GM23338 (cell line): ENCODE results near the gene ITGB1BP1. TPM values are rescaled to one million over a fixed set of nuclear protein-coding genes. Genes with fewer than 3 reads are reported as not detected.

Experiments
- ATAC-seq: fragments of 200-7000 bp; cut with Tn5 transposase; 3 replicates; pipeline ENCODE4 v1.9.1; 2020
- DNase-seq: peaks from one replicate; pipeline ENCODE4 v3.0.0-alpha.2; 2015; ENCODE audit warnings: low spot score
- H2AFZ ChIP-seq: fragments of 200-600 bp; sonication (generic); 2 replicates; pipeline ENCODE4 v1.8.0; 2016; ENCODE audit warnings: antibody characterized with exemption, mild to moderate bottlenecking, moderate library complexity
- H3F3A ChIP-seq: fragments of 200-600 bp; sonication (generic); replicated peaks from 2 replicates; pipeline ENCODE4 v1.8.0; 2017; ENCODE audit warnings: antibody characterized with exemption, mixed run types, low read depth
- H3K27ac ChIP-seq: fragments of 200-600 bp; sonication (generic); 2 replicates; pipeline ENCODE4 v1.6.1; 2016; ENCODE audit warnings: low read depth
- H3K27me3 ChIP-seq: fragments of 200-600 bp; sonication (generic); 2 replicates; pipeline ENCODE4 v1.8.0; 2016; ENCODE audit warnings: mild to moderate bottlenecking, mixed run types, moderate library complexity; ENCODE audit not compliant: insufficient read depth
- H3K36me3 ChIP-seq: fragments of 200-600 bp; sonication (generic); 2 replicates; pipeline ENCODE4 v1.8.0; 2016; ENCODE audit warnings: mild to moderate bottlenecking; ENCODE audit not compliant: insufficient read depth
- H3K4me1 ChIP-seq: fragments of 200-600 bp; sonication (generic); 2 replicates; pipeline ENCODE4 v1.8.0; 2016; ENCODE audit warnings: mild to moderate bottlenecking, moderate library complexity; ENCODE audit not compliant: insufficient read depth
- H3K4me2 ChIP-seq: fragments of 200-600 bp; sonication (generic); 2 replicates; pipeline ENCODE4 v1.7.1; 2017; ENCODE audit warnings: mixed run types
- H3K4me3 ChIP-seq: fragments of 200-600 bp; sonication (generic); 2 replicates; pipeline ENCODE4 v1.6.1; 2016; ENCODE audit warnings: mixed run types
- H3K79me2 ChIP-seq: fragments of 200-600 bp; sonication (generic); replicated peaks from 2 replicates; pipeline ENCODE4 v1.8.0; 2017; ENCODE audit warnings: mild to moderate bottlenecking; ENCODE audit not compliant: insufficient read depth
- H3K9me2 ChIP-seq: fragments of 200-600 bp; sonication (generic); 2 replicates; pipeline ENCODE4 v1.8.0; 2017; ENCODE audit not compliant: insufficient read depth
- H4K20me1 ChIP-seq: fragments of 200-600 bp; sonication (generic); replicated peaks from 2 replicates; pipeline ENCODE4 v1.8.0; 2017; ENCODE audit warnings: mild to moderate bottlenecking; ENCODE audit not compliant: insufficient read depth
- H3K27ac Mint-ChIP-seq: 2 replicates; pipeline ENCODE4 v1.8.0; 2020; ENCODE audit warnings: inconsistent platforms, mild to moderate bottlenecking, moderate library complexity, mixed read lengths
- H3K27me3 Mint-ChIP-seq: 3 replicates; pipeline ENCODE4 v1.8.0; 2022; ENCODE audit warnings: low read depth, mild to moderate bottlenecking, moderate library complexity, mixed read lengths, inconsistent platforms; ENCODE audit not compliant: insufficient read depth, poor library complexity
- H3K36me3 Mint-ChIP-seq: 3 replicates; pipeline ENCODE4 v1.8.0; 2021; ENCODE audit warnings: low read depth, mild to moderate bottlenecking, inconsistent platforms, moderate library complexity, mixed read lengths
- H3K4me1 Mint-ChIP-seq: 3 replicates; pipeline ENCODE4 v1.8.0; 2020; ENCODE audit warnings: mild to moderate bottlenecking, inconsistent platforms, mixed read lengths
- H3K4me3 Mint-ChIP-seq: 3 replicates; pipeline ENCODE4 v1.8.0; 2021; ENCODE audit warnings: moderate library complexity, mild to moderate bottlenecking, inconsistent platforms, mixed read lengths
- H3K9me3 Mint-ChIP-seq: 3 replicates; pipeline ENCODE4 v1.8.0; 2020; ENCODE audit warnings: moderate library complexity, mild to moderate bottlenecking, inconsistent platforms, mixed read lengths
- CREB1 ChIP-seq: fragments of 250-450 bp; sonication (Bioruptor Pico); IDR thresholded peaks from 2 replicates; pipeline ENCODE4 v1.5.0; 2020; ENCODE audit warnings: low read depth, mild to moderate bottlenecking, moderate library complexity
- CTCF ChIP-seq, 2 experiments: fragments of 200-600 bp in 1 of 2; sonication (generic) in 1 of 2; conservative IDR thresholded peaks; 2 replicates each; pipeline versions ENCODE4 v1.5.1 to v1.6.1; 2016 to 2017; ENCODE audit warnings: antibody characterized with exemption in 2 of 2, low read depth in 2 of 2, mild to moderate bottlenecking in 2 of 2, moderate library complexity in 1 of 2
- ETS1 ChIP-seq: IDR thresholded peaks from 2 replicates; pipeline ENCODE4 v1.6.1; 2016; ENCODE audit warnings: antibody characterized with exemption
- EZH2 ChIP-seq: fragments of 200-600 bp; sonication (generic); IDR thresholded peaks from one replicate; pipeline ENCODE4 v1.8.0; 2017; ENCODE audit warnings: antibody characterized with exemption, mild to moderate bottlenecking, low read depth; ENCODE audit not compliant: unreplicated experiment
- EZH2phosphoT487 ChIP-seq: fragments of 200-600 bp; sonication (generic); IDR thresholded peaks from one replicate; pipeline ENCODE4 v1.8.1; 2018; ENCODE audit warnings: antibody characterized with exemption; ENCODE audit not compliant: unreplicated experiment
- JUNB ChIP-seq: IDR thresholded peaks from one replicate; pipeline ENCODE4 v1.6.1; 2016; ENCODE audit warnings: antibody characterized with exemption; ENCODE audit not compliant: unreplicated experiment
- NANOG ChIP-seq: IDR thresholded peaks from 2 replicates; pipeline ENCODE4 v1.6.1; 2016; ENCODE audit warnings: antibody characterized with exemption, borderline replicate concordance
- POLR2AphosphoS5 ChIP-seq: IDR thresholded peaks from 2 replicates; pipeline ENCODE4 v1.6.1; 2016; ENCODE audit warnings: antibody characterized with exemption, low read depth
- REST ChIP-seq: IDR thresholded peaks from one replicate; pipeline ENCODE4 v1.6.1; 2018; ENCODE audit warnings: antibody characterized with exemption; ENCODE audit not compliant: unreplicated experiment
- STAT1 ChIP-seq: IDR thresholded peaks from one replicate; pipeline ENCODE4 v1.6.1; 2016; ENCODE audit warnings: antibody characterized with exemption; ENCODE audit not compliant: unreplicated experiment
- ZNF114 ChIP-seq: fragments of 250-450 bp; sonication (Bioruptor Pico); IDR thresholded peaks from 2 replicates; pipeline ENCODE4 v1.5.0; 2020; ENCODE audit warnings: mild to moderate bottlenecking, moderate library complexity
- ZNF331 ChIP-seq: fragments of 250-450 bp; sonication (Bioruptor Pico); IDR thresholded peaks from 2 replicates; pipeline ENCODE4 v1.5.0; 2020; ENCODE audit warnings: low read depth, mild to moderate bottlenecking, moderate library complexity
- ZNF462 ChIP-seq: fragments of 250-450 bp; sonication (Bioruptor Pico); IDR thresholded peaks from 2 replicates; pipeline ENCODE4 v1.5.0; 2020; ENCODE audit warnings: mild to moderate bottlenecking, moderate library complexity
- polyA plus RNA-seq: library from polyadenylated mRNA; unstranded; fragments of >200 nt; fragmentation: Nextera tagmentation; extraction: Ambion mirVana; gene quantifications from 2 replicates; pipeline ENCODE4 v1.2.1, GENCODE V29; 2016
- total RNA-seq: library from RNA; depleted of rRNA; stranded (reverse); fragments of >200 nt; shearing (Covaris generic); gene quantifications from 2 replicates; pipeline ENCODE4 v1.2.3, GENCODE V29; 2014

ITGB1BP1 gene
- total and polyA plus RNA-seq, 2 experiments from 2014 or later, result 29.1 to 63.5 TPM

GRCh38 chr2:9434489-9434888 lies 11.2 kb upstream of the ITGB1BP1 start:
- Histone ChIP-seq H3K4me2 (no peak overlapping the region), H3K27ac (no peak overlapping the region), H3F3A (no peaks in the 10 kb centered on the region), H3K4me3 (no peak overlapping the region), H3K79me2 (no peaks in the 10 kb centered on the region), H3K27me3 (no peaks in the 10 kb centered on the region), H4K20me1 (peaks cover 7% of the 10 kb centered on the region; the same call in 1 of the 2 replicates), H3K9me2 (no peaks in the 10 kb centered on the region), H2AFZ (no peak overlapping the region), H3K36me3 (peaks cover 68% of the 10 kb centered on the region), H3K4me1 (no peaks in the 10 kb centered on the region)
- DNase-seq, result no peak
- no peak overlapping the region for H3K27ac Mint-ChIP-seq
- H3K4me1 Mint-ChIP-seq, result no peaks in the 10 kb centered on the region
- H3K27me3 Mint-ChIP-seq, result no peaks in the 10 kb centered on the region
- no peaks in the 10 kb centered on the region for H3K9me3 Mint-ChIP-seq
- H3K4me3 Mint-ChIP-seq, result no peak overlapping the region
- no peak for ATAC-seq
- no peak for TF ChIP-seq POLR2AphosphoS5
- no peak for TF ChIP-seq ZNF331 (CRISPR knock-in tag)
- TF ChIP-seq ZNF114 (CRISPR knock-in tag), result no peak
- TF ChIP-seq CREB1 (CRISPR knock-in tag), result no peak
- TF ChIP-seq ETS1, result no peak
- no peak for TF ChIP-seq EZH2
- no peak for TF ChIP-seq STAT1
- no peak for TF ChIP-seq ZNF462 (CRISPR knock-in tag)
- no peak for TF ChIP-seq JUNB
- TF ChIP-seq REST, result no peak
- TF ChIP-seq NANOG, result no peak
- TF ChIP-seq CTCF (conservative IDR thresholded peaks at IDR 0.05; ENCODE audit: low read depth in 2 of 2), result no peak
- TF ChIP-seq EZH2phosphoT487, result no peak
- H3K36me3 Mint-ChIP-seq, result peaks cover 82% of the 10 kb centered on the region
